Measurements from ENCODE around the gene CHN2. TPM values are rescaled to one million over a fixed set of nuclear protein-coding genes. Genes with fewer than 3 reads are reported as not detected.

Gene CHN2
- total RNA-seq, 1 experiment from 2014 or later: 0.15 TPM

- ATAC-seq: peak; percentile 38; the same call in 1 of the 2 replicates
- Histone ChIP-seq H3K9me3 (ENCODE audit: control insufficient read depth, insufficient read depth, low read depth, low read length) (no peaks in the 10 kb centered on the region), H3K4me1 (ENCODE audit: control insufficient read depth, insufficient read depth, low read length) (0 out of 2 replicates have a peak, but pooled peaks cover 3% of the 10 kb centered on the region), H3K27me3 (ENCODE audit: control insufficient read depth, insufficient read depth, low read length) (peaks cover 2% of the 10 kb centered on the region), H3K4me3 (ENCODE audit: low read depth in 2 of 2, low read length in 2 of 2) (no peak overlapping the region), H3K27ac (ENCODE audit: low read length) (no peak overlapping the region), H3K36me3 (ENCODE audit: control insufficient read depth, insufficient read depth, low read length) (no peaks in the 10 kb centered on the region)
- ChIA-PET CTCF (no interaction called here), POLR2A (no interaction called here)
- BruUV-seq (replicated peaks): no TSS peak
- peak; percentile 20 for DNase-seq (ENCODE audit: low read depth, low spot score)
- intact Hi-C loops (cut with micrococcal nuclease; ENCODE audit: unreplicated experiment) (no loop called here), in situ Hi-C loops (cut with HindIII; ENCODE audit: low pct_unique_long_range_greater_than_20kb, low sequenced_read_pairs) (no loop called here)
- no peak for TF ChIP-seq CTCF (IDR thresholded peaks at IDR 0.05)
- TF ChIP-seq TCF7L2 (IDR thresholded peaks at IDR 0.05; ENCODE audit: low read depth, low read length): no peak
- no peak for TF ChIP-seq SIN3A (IDR thresholded peaks at IDR 0.05; ENCODE audit: borderline replicate concordance, insufficient read depth, low read depth, low read length)
- TF ChIP-seq POLR2AphosphoS5 (IDR thresholded peaks at IDR 0.05; ENCODE audit: low read depth, low read length): no peak
- TF ChIP-seq REST (IDR thresholded peaks at IDR 0.05; ENCODE audit: insufficient read depth in 1 of 2, low read depth in 2 of 2, low read length in 1 of 2): no peak
These were observed 255.1 kb downstream of the CHN2 start for GRCh38 chr7:29449569-29450260.

- H3K36me3 ChIP-seq (ENCODE audit: control insufficient read depth, insufficient read depth, low read length): no peaks in the 10 kb centered on the region
- DNase-seq (ENCODE audit: low read depth, low spot score) (no peak), ATAC-seq (no peak)
- TF ChIP-seq POLR2AphosphoS5 (IDR thresholded peaks at IDR 0.05; ENCODE audit: low read depth, low read length) (no peak), TCF7L2 (IDR thresholded peaks at IDR 0.05; ENCODE audit: low read depth, low read length) (no peak), CTCF (IDR thresholded peaks at IDR 0.05) (no peak), SIN3A (IDR thresholded peaks at IDR 0.05; ENCODE audit: borderline replicate concordance, insufficient read depth, low read depth, low read length) (no peak), REST (IDR thresholded peaks at IDR 0.05; ENCODE audit: insufficient read depth in 1 of 2, low read depth in 2 of 2, low read length in 1 of 2) (no peak)
- intact Hi-C loops (cut with micrococcal nuclease; ENCODE audit: unreplicated experiment): no loop called here
- H3K27me3 ChIP-seq (ENCODE audit: control insufficient read depth, insufficient read depth, low read length): peaks cover 3% of the 10 kb centered on the region
- H3K27ac ChIP-seq (ENCODE audit: low read length): no peak overlapping the region
- no TSS peak for BruUV-seq (replicated peaks)
- ChIA-PET CTCF (no interaction called here), POLR2A (no interaction called here)
- in situ Hi-C loops (cut with HindIII; ENCODE audit: low pct_unique_long_range_greater_than_20kb, low sequenced_read_pairs): no loop called here
- H3K4me3 ChIP-seq (ENCODE audit: low read depth in 2 of 2, low read length in 2 of 2): no peak overlapping the region
- 0 out of 2 replicates have a peak, but pooled peaks cover 3% of the 10 kb centered on the region for H3K4me1 ChIP-seq (ENCODE audit: control insufficient read depth, insufficient read depth, low read length)
- no peaks in the 10 kb centered on the region for H3K9me3 ChIP-seq (ENCODE audit: control insufficient read depth, insufficient read depth, low read depth, low read length)
These were observed 258.4 kb downstream of the CHN2 start for GRCh38 chr7:29453021-29453420.

All from Panc1 (cell line).